GM19438 (cell line): ENCODE measurements around the gene FGGY.
A peak's percentile ranks its signal among the peaks of the same experiment; 100 is the strongest.
"Not testable (repeated sequence)": the region's sequence is repeated elsewhere in the genome, so short reads cannot be mapped to it uniquely, and the experiment has no call there.

Source experiments
- ATAC-seq: cut with Tn5 transposase; IDR thresholded peaks from one replicate; pipeline ENCODE4 v1.9.1; 2021; ENCODE audit warnings: low read depth; ENCODE audit not compliant: unreplicated experiment

Gene FGGY

GRCh38 chr1:59689730-59690129 lies 392.8 kb downstream of the FGGY start:
- ATAC-seq: no peak

DNA sequence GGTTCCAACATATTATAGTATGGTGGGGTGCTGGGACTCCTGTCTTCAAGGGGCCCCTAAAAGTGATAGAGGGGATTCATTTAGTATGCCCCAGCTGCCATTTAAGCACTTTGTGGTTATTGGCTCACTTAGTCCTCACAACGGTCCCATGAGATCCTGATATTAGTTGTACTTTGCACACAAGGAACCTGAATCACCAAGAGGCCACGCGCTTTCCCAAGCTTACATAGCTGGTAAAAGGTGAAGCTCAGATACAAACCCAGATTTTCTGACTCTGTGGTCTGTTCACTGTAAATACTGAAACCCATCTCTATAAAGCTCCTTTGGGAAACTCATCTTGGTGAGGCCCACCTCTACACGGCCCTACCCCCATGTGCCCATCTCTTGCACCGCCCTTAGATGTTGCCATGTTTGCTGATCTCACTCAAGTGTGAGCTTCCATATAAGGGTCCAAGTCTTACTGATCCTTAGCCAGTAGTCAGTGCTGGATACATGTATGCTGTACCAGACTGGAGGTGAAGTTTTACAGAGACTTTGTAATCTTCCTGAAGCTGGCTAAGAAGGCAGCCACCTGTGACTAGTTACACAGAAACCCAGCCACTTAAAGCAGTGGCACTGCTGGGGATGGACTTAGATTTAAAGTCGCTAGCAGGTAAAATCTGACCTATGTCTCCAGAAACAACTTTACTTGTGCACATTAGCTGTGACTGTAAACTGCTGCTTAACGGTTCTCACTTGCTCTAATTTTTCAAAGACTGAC lies 393.5 kb downstream of the FGGY start:
- ATAC-seq: no peak

GRCh38 chr1:59691261-59691660 lies 394.4 kb downstream of the FGGY start:
- no peak for ATAC-seq

- ATAC-seq: no peak
Measured at GRCh38 chr1:59692591-59692990, 395.7 kb downstream of the FGGY start.

DNA sequence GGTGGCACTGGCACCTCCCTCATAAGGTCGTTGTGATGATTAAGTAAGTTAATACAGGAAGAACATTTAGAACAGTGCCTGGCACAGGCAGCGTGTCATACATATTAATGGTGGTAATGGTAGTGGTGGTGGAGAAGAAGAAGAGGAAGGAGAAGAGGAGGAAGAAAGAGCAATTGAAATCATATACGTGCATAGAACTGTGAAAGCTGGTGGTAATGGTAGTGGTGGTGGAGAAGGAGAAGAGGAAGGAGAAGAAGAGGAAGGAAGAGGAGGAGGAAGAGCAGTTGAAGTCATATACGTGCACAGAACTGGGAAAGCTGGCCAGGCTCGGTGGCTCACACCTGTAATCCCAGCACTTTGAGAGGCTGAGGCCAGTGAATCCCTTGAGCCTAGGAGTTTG lies 396.5 kb downstream of the FGGY start:
- ATAC-seq: no peak

- ATAC-seq: no peak
Measured at GRCh38 chr1:59695252-59695651, 398.4 kb downstream of the FGGY start.

DNA sequence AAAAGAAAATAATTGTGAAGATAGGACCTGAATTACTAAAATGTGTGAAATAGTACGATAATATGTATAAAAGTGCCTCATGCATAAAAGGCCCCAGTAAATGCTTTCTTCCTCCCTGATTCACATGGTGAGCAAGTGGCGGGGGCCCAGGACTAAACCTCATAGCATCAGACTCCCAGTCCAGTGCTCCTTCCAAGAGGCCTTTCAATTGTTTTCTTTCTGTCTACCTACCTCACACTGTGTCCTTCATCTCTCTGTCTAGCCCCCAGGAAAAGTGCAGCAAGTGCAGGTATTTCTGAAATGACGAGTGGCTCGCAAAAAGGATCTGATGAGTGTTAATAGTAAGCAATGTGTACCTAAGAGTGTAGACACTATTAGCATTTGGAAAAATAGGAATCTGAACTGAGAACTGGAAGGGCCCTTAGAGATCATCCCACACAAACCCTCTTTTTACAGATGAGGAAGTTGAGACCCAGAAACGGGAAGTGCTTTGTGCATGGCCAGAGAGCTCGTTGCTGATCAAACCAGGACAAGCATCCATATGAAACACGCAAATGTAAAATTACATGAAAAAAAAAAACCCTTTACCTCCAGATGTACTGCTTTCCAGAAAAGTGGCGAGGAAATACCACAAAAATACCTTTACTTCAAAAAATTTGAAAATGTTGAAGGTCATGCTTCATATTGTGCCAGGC lies 399.7 kb downstream of the FGGY start:
- peak; percentile 49 for ATAC-seq

DNA sequence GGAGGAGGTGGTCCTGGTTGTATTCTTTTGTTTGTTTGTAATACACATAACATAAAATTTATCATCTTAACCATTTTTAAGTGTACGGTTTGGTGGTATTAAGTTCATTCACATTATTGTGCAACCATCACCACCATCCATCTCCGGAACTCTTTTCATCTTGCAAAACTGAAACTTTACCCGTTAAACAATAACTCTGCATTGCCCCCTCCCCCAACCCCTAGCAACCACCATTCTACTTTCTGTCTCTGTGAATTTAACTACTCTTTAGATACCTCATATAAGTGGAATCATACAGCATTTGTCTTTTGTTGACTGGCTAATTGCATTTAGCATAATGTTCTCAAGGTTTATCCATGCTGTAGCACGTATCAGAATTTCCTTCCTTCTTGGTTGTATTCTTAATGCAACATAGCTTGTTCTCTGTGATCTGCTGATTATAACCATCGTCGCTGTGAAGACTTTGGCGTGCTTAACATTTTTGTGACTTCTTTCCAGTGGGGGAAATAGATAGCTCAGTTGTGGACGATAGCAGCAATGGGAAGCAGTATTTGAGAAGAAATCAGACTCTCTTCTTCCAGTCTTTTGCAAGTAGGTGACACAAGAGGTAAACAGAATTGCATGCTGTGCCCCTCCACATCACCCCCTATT lies 400.4 kb downstream of the FGGY start:
- ATAC-seq: peak; percentile 79

GRCh38 chr1:59698386-59698785 lies 401.5 kb downstream of the FGGY start:
- no peak for ATAC-seq

DNA sequence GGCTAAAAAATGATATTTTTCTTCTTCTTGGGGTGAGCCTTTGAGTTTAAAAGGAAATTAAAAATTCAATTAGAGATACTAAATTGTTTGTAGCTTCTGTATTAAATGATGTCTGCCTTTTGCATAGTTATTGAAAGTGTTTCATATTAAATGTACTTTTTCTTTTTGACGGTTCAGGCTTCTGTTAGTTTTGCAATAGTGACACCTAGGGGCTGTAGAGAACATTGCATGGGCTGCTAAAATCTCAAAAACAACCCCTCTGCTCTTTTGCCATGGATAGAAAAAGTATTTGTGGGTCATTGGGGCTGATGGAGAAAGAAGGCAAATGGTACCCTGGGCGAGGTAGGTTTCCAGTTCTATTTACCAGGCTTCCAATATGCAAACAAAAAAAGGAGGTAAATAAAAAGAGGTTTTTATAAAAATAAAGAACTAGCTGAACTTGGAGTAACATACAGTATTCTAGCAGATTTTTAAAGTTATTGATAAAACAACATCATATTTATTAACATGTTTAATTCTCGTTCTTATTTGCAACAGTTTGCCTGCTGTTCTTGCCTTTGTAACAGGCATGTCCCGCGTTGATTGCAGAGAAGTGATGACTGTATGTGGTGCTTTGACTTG lies 402.4 kb downstream of the FGGY start:
- ATAC-seq: no peak

GRCh38 chr1:59701376-59701775 lies 404.5 kb downstream of the FGGY start:
- ATAC-seq: no peak

GRCh38 chr1:59703226-59703917 lies 406.5 kb downstream of the FGGY start:
- ATAC-seq: no peak

DNA sequence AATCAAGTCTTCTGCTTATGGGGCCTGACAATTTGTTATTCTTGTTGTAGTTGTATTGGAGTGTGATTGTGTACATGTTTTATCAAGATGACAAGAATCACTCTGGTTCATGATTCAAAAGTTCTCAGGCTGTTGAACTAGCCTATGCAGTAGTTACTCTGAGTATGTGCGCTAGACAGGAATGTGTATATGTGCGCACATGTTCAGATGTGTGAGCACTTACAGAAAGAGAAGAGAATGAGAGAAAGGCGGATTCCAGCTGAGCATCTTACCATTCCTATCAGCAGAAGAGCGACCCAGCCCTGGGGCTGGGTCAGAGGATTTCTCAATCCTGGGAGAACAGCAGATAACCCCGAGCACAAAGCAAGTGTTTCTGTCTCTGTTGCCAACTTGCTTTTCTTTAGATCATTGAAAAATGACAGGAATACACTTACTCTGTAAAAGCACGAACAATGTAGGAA lies 407.1 kb downstream of the FGGY start:
- no peak for ATAC-seq

DNA sequence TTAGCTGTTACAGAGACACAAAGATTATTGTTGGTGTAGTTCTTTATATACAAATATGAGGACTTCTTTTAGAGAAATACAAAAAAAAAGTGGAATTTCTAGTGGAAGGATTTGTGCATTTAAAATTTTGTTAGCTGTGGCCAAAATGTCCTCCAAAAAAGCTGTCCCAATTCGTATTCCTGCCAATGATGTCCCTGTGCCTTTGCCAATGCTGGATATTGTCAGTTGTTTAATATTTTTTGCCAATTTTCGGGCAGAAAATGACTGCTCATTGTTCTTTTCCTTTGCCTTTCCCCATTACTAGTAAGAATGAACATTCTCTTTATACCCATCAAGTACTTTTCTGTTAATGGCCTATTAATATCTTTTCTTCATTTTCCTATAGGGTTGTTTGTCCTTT lies 407.8 kb downstream of the FGGY start:
- ATAC-seq: no peak

GRCh38 chr1:59705466-59706302 lies 408.8 kb downstream of the FGGY start:
- ATAC-seq: no peak

DNA sequence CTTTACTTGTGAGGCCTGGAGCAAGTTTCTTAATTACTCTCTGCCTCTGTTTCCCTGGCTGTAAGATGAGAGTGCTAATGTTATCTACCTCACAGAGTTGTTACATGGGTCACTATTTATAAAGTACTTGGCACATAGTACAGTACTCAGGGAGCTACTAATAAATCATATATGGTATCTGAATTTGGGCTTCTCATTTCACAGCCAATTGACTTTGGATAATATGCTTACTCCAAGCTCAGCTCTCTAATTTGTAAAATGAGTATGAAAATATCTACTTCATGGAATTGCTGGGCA lies 409.4 kb downstream of the FGGY start:
- ATAC-seq: no peak

- ATAC-seq: no peak
Measured at GRCh38 chr1:59707178-59707791, 410.4 kb downstream of the FGGY start.

DNA sequence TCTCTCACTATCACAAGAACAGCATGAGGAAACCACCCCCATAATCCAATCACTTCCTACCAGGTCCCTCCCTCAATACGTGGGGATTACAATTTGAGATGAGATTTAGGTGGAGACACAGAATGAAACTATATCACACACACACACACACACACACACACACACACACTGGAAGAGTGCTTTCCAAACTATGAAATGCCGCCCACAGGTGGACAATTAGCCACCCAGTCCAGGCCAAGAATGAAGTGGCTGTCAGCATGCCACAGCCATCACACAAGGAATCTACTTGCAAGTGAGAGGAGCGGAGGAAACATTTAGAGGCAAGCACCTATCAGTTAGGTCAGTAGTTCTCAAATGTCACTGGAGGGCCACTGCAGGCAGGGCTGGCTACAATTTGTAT lies 412.4 kb downstream of the FGGY start:
- ATAC-seq: no peak

DNA sequence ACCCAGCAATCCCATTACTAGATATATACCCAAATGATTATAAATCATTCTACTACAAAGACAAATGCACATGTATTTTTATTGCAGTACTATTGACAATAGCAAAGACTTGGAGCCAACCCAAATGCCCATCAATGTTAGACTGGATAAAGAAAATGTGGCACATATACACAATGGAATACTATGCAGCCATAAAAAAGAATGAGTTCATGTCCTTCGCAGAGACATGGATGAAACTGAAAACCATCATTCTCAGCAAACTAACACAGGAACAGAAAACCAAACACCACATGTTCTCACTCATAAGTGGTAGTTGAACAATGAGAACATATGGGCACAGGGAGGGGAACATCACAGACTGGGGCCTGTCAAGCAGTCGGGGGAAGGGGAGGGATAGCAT lies 414.0 kb downstream of the FGGY start:
- not testable (repeated sequence) for ATAC-seq
